ENCODE results near the gene ABCD3. TPM values are rescaled to one million over a fixed set of nuclear protein-coding genes. Genes with fewer than 3 reads are reported as not detected.
"Not testable (repeated sequence)": the region's sequence is repeated elsewhere in the genome, so short reads cannot be mapped to it uniquely, and the experiment has no call there.

The ABCD3 gene
- total RNA-seq, 1 donor from 2014 or later, result 36.3 TPM

- DNase-seq (ENCODE audit: low spot score), result no peak
These were observed 7.0 kb upstream of the ABCD3 start for GRCh38 chr1:94411237-94411636.

- no peak for DNase-seq (ENCODE audit: low spot score)
These were observed 4.9 kb upstream of the ABCD3 start for GRCh38 chr1:94413311-94413710.

GRCh38 chr1:94416901-94417727 is 1.1 kb upstream of the ABCD3 start:
- DNase-seq (ENCODE audit: low spot score), result no peak

- DNase-seq (ENCODE audit: low spot score), result no peak
These were observed 536 bp upstream of the ABCD3 start for GRCh38 chr1:94417728-94417977.

- no peak for DNase-seq (ENCODE audit: low spot score)
These were observed 771 bp downstream of the ABCD3 start for GRCh38 chr1:94418664-94419655.

GRCh38 chr1:94422115-94422820 is 4.1 kb downstream of the ABCD3 start:
- no peak for DNase-seq (ENCODE audit: low spot score)

GRCh38 chr1:94425821-94426484 is 7.8 kb downstream of the ABCD3 start:
- DNase-seq (ENCODE audit: low spot score), result no peak

- not testable (repeated sequence) for DNase-seq (ENCODE audit: low spot score)
These were observed 8.3 kb downstream of the ABCD3 start for GRCh38 chr1:94426485-94426870.

- no peak for DNase-seq (ENCODE audit: low spot score)
These were observed 10.3 kb downstream of the ABCD3 start for GRCh38 chr1:94428441-94428840.

GRCh38 chr1:94428927-94429528 is 10.8 kb downstream of the ABCD3 start:
- DNase-seq (ENCODE audit: low spot score), result not testable (repeated sequence)

GRCh38 chr1:94430066-94430465 is 11.9 kb downstream of the ABCD3 start:
- not testable (repeated sequence) for DNase-seq (ENCODE audit: low spot score)

GRCh38 chr1:94433866-94434265 is 15.7 kb downstream of the ABCD3 start:
- DNase-seq (ENCODE audit: low spot score), result no peak

GRCh38 chr1:94434365-94435045 is 16.3 kb downstream of the ABCD3 start:
- no peak for DNase-seq (ENCODE audit: low spot score)

- no peak for DNase-seq (ENCODE audit: low spot score)
These were observed 20.6 kb downstream of the ABCD3 start for GRCh38 chr1:94438692-94439276.

GRCh38 chr1:94440088-94440487 is 21.9 kb downstream of the ABCD3 start:
- DNase-seq (ENCODE audit: low spot score), result no peak

GRCh38 chr1:94443067-94443466 is 24.9 kb downstream of the ABCD3 start:
- DNase-seq (ENCODE audit: low spot score), result not testable (repeated sequence)

GRCh38 chr1:94444819-94445218 is 26.6 kb downstream of the ABCD3 start:
- DNase-seq (ENCODE audit: low spot score), result not testable (repeated sequence)

- not testable (repeated sequence) for DNase-seq (ENCODE audit: low spot score)
These were observed 27.5 kb downstream of the ABCD3 start for GRCh38 chr1:94445733-94446132.

GRCh38 chr1:94446177-94446576 is 28.0 kb downstream of the ABCD3 start:
- not testable (repeated sequence) for DNase-seq (ENCODE audit: low spot score)

GRCh38 chr1:94448741-94449140 is 30.6 kb downstream of the ABCD3 start:
- not testable (repeated sequence) for DNase-seq (ENCODE audit: low spot score)

All from mesenteric fat pad (tissue), 1 donor.